Islet precursor cell (in vitro differentiated cells): Measurements from ENCODE around the gene JUND.
"Not testable (repeated sequence)": the region's sequence is repeated elsewhere in the genome, so short reads cannot be mapped to it uniquely, and the experiment has no call there.

Experiments
- DNase-seq: peaks from one replicate; pipeline ENCODE4 v3.0.0-alpha.2; 2018

JUND gene

DNA sequence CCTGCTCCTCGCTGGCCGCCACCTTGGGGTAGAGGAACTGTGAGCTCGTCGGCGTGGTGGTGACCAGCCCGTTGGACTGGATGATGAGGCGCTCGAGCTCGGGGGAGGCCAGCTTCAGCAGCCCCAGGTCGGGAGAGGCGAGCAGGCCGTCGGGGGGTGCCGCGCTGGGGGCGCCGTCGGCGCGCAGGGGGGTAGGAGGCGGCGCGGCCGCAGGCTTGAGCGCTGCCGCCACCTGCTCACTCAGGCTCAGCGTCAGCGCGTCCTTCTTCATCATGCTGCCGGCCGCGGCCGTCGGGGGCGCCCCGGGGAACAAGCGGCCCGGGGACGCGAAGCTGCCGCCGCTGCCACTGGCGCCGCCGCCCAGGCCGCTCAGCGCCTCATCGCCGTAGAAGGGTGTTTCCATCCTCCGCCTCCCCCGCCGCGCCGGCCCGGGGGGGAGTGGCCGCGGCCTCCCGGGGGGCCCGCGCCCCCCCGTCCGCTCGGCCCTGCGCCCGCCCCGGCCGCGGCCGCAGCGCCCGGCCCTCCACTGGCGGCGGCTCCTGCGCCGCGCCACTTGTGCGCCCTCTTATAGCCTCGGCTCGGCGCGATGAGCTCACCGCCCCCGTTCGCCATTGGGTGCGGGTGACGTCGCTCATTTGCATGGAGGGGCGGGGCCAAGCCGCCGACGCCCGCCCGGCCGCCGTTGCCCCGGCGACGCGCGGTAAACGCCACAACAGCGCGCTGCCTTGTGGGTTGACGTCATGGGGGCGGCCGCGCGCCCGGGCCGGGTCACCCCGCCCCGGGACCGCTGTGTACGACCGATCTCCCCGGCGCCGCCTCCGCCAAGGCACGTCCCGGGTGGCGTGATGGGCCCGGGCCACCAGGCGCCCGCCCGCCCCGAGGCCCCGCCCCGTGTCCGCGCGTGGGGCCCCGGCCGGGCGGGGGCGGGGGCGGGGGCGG is at the start of gene JUND:
Gene JUND, minus strand, starts transcription at position 541 of the 939 bp plus-strand sequence. Its CDS starts 138 bp downstream, at position 403.
- peak; percentile 99 for DNase-seq

DNA sequence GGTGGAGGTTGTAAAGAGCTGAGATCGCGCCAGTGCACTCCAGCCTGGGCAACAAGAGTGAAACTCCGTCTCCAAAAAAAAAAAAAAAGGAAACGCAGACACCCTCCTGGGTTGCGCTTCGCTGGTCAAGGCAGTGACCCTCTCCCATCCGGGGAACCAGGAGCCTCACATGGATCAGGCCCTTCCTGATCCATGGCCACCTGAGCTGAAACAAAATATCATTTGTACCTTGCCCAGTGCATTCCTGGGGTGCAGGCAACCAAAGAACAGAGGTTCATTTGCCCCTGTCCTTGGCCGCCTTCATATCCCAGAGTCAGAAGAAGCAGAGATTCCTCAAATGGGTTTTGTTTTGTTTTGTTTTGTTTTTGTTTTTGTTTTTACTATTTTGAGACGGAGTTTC is 49.4 kb upstream of the JUND start:
- DNase-seq: no peak

DNA sequence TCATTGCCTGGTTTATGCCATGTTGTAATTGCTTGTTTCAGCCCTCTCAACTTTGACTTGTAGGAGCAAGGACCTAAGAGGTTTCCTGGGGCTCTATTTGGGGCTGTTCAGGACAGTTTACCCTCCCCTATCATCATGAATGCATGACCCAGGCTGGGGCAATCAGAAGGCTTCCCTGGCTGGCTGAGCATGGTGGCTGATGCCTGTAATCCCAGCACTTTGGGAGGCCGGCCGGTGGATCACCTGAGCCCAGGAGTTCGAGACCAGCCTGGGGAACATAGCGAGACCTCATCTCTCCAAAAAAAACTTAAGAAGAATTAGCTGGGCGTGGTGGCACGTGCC is 47.6 kb upstream of the JUND start:
- DNase-seq: peak; percentile 52

DNA sequence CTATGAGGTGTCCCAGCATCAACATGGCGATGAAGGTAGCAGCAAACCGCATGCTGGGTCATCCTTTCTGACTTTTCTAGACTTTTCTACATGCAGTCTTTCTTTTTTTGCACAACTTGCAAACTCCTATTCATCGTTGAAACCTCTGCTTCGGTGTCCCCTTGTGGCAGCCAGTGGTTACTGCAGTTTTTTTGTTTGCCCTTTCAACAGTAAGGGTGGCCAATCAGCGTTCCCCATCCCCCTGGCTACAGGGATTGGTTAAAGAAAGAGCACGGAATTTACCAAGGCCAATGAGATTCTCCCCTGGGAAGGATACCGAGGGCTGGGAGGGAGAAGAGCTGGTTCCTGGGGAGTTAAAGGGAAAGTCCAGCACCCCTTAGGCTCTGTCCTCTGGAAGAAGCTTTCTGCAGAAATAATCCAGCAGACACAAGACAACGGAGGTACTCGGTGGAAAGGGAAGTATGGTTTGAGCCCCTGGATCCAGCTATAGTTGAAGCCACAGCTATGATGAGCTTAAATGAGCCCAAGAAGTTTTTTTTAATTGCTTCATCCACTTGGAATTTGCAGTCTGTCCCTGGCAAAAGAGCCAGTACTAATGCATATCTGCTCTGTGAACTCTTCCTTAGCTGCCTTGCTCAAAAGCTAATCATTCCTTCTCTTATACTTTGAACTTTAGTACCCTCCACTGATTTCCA is 47.1 kb upstream of the JUND start:
- peak; percentile 98 for DNase-seq

DNA sequence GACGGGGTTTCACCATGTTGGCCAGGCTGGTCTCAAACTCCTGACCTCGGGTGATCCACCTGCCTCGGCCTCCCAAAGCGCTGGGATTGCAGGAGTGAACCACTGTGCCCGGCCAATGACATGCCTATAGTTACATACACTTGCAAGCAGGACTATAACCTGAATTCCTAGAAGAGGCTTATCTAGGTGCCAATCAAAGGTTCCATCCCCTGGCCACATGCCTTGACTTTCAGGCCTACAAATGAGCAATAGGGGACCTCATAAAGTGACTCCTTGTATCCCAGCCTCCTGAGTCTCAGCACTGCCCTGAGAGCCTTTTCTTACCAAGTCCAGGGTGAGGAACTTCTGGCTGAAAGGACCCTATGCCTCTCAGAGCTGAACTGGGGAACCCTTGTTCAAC is 45.4 kb upstream of the JUND start:
- DNase-seq: no peak

DNA sequence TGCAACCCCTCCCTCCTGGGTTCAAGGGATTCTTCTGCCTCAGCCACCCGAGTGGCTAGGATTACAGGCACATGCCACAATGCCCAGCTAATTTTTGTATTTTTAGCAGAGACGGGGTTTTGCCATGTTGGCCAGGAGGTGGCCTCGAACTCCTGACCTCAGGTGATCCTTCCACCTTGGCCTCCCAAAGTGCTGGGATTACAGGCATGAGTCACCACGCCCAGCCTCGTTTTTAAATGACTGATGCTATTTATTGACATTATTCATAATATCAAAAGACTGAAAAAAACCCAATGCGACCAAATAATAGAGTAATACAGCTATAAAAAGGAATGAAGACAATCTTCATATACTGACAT is 42.9 kb upstream of the JUND start:
- not testable (repeated sequence) for DNase-seq

DNA sequence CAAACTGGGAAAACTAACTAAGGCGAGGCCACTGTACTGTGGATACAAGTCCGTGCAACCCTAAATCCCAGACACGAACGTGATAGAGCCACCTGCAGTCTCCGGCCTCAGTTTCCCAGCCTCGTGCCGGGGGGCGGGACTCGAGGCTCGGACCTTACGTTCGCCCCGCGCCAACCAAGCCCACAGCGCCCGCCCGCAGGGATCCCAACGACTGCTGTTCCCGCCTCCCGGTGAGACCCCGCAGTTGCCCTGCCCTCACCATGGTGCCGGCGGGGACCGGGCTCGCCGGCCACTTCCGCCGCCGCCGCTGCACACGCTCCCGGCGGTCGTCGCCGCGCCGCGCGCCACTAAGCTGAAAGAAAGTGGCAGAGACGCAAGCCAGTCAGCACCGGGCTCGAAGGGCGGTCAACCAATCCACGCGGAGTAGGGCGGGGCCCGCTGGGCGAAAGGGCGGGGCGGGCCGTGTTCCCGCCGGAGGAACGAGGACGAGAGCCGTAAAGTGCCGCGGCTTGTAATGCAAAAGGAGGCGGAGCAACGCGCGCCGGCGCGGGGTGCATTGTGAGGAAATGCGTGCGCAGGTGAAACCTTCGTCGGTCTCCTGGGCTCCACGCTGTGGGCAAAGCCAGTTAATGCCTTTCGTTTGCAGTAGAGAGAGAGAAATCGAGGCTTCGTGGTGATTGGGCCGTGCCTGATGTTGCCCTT is 41.5 kb upstream of the JUND start, which contains the start of gene LSM4:
Gene LSM4, minus strand, starts transcription at position 318 of the 702 bp plus-strand sequence. Its CDS starts 56 bp downstream, at position 262.
- DNase-seq: peak; percentile 99

DNA sequence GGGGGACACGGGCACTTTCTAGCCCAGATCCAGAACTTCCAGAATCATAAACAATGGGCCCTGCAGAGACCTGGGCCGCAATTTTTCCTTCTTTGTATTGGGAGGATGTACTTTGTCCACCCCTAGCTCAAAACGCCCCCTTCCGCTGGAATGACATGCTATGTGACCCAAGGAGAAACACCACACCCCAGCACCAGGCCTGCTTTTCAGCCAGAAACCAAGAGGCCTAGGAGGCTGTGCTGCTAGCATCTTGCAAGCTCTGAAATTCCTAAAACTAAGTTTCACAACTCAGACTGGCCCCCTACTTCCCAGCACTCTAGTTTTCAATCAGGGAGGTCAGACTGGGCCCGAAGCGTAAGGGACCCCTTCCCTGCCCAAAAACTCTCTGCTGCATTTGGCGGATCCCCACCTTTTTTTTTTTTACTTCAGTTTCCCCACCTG is 40.9 kb upstream of the JUND start:
- DNase-seq: peak; percentile 84

DNA sequence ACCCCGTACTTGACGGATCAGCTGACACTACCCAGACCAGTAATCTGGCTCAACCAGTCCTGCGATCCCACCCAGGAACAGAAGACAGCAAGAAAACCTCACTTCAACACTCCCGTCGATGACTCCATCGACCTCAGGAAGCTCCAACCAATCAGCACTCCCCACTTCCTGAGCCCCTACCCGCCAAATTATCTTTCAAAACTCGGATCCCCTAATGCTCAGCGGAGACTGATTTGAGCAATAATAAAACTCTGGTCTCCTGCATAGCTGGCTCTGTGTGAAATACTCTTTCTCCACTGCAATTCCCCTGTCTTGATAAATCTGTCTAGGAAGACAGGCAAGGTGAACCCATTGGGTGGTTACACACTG is 40.3 kb upstream of the JUND start:
- peak; percentile 85 for DNase-seq

DNA sequence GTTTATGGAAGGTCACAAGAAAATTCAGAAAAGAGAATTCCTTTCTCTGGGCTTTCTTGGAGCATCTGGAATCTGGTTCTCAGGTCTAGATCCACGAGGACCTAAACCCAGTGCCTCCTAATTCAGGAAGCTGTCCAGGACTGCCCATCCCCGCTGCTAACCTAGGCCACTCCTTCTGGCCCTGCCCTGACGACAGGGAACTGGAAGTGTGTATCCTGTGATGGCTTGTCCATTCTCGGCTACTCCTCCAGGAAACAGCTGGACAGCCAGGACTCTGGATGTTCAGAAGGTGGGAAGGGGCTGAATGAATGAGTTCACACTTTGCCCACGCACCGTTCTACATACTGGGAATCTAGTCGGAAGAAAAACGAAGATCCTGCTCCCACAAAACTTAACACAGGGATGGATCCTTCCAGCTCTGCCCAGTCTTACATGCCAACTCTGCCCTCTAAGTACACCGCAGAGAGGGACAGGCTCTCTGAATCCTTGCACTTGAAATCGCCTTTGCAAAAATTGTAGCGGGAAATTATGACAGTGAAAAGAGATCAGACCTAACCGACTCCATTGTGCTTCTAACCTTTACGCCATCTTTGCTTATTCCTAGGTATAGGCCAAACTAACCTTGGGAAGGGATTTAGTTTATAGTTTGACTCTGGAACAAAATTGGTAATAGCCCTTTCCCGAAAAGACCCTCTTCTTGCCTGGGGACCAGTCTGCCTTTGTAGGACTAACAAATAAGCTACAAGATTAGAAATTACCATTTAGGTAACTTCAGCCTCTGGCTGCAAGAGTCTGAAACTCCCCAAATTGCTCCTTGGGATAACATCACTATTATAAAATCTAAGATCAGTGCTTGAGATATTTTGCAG is 39.7 kb upstream of the JUND start:
- DNase-seq: no peak

DNA sequence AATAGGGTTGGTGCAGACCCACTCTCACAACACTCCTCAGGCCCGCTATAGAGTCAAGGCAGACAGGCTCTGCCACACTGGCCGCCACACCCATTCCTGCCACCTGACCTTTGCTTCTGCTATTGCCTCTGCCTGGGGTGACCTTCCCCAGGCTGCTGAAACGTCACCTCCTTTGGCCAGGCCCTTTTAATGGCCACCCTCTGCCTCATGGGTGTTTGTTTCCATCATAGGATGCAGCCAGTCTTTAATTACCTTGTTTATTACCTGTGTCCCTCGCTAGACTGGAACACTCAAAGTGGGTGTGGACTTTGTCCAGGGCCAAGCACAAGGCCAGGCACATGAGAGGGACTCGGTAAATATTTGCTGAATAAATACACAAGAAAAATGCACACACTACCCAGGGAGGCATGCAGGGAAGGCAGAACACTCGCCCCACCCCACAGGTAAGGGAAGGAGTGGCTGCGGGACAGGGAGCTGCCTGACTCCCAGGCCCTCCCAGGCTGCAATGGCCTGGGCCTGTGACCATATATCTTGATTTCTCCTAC is 38.2 kb upstream of the JUND start:
- no peak for DNase-seq

DNA sequence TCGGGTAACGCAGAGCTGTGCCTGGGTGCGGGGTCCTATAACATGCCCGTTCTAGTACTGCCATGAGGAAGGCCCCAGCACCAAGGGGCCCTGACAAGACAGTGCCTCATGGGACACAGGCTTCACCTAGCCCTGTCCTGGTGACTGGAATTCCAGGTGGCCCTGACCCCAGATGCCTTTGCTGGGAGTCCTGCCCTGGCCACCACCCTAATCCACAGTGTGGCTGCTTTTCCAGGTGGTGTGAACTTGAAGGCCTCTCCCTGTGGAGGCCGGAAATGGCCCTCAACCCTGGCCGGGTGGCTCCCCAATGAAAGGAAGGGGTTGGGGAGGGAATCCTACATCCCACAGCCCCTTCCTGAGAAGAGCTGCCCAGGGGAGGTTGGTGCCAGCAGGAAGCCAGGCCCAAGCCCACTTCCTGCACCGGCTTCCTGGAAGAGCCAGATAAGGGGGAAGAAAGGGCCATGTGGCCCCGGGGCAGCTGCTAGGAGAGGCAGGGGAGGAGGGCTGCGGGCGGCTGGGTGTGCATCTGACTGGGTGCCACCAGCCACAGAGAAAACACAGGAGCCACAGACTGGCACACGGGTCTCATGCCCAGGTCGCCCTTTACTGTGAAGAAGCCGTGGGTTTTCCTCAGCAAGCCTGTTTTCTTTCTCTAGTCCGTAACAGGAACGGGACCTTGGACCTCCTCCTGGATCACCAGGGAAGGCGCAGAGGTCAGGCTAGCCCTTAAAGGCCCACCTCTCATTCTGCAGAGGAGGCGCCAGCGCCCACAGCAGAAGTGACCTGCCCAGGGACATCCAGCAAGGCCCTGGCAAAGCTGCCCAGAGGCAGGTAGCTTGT is 36.8 kb upstream of the JUND start:
- no peak for DNase-seq

DNA sequence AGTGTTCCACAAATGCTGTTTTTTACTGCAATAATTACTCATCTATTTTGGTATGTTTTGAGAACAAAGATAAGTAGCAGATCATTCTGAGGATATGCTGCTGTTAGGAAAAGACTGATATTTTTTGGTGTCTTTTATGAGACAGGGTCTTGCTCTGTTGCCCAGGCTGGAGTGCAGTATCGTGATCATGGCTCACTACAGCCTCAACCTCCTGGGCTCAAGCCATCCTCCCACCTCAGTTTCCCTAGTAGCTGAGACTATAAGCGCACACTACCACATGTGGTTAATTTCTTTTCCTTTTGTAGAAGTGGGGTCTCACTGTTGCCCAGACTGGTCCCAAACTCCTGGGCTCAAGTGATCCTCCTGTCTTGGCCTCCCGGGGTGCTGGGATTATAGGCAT is 32.0 kb upstream of the JUND start:
- no peak for DNase-seq

DNA sequence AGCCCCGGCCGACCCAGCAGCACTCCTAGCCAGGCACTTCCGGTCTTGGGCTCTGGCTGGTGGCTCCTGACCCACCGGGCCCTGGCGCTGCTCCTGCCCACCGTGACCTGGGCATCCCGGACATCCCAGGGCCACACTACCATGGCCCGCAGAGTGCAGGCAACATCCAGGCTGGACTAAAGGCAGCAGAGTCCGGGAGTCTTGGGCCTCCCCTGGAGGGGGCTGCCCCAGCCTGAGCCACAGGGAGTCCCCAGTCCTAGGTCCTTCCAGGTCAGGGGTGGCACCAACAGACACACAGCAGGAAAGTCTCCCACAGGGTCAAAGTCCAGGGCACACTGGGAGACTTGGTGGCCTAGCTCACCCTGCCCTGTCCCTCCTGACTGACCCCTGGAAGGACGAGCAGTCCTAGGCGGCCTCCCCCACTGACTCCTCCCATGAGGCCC is 30.7 kb upstream of the JUND start:
- no peak for DNase-seq

DNA sequence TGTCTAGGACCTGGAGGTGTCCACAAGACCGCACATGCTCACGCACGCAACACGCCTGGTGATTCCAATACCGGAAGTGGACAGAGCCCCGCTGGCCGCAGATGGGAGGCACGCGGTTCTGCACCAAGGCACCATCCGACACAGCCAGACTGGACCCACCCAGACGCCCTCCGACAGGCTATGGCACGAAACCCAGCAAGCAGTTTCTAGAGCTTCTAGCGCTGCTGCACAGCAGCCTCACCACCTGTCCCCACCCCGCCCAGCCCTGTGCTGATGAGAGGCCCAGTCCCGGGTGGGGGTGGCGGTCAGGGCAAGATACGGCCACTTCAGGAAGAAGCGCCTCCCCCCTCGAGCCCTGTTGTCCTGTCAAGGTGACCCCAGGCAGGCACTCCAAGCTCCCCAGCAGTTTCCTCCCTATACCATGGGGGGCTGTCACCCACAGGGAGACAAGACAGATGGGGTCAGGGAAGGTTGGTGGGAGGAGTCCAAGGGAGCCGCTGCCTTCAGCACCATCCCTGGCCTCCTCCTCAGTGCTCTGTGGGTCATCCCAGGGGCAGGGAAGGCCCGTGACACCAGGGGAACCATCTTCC is 30.2 kb upstream of the JUND start:
- no peak for DNase-seq

DNA sequence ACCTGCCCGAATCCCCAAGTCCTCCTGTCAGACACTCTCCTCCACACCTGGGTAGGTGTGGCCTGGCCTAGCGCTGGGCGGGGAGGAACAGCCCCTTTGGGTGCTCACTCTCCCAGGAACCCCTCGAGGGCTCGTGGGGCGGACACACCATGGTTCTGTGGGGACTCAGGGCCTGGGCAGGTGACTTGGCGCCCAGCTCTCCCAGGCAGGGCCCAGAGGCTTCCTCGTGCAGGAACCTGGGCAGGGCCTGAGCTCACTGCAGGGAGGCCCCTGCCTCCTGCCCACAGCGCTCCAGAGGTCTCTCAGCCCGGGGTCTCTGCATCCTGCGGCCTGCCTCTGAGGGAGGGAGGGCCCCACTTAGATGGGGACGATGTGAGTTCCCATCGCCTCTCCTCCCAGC is 29.5 kb upstream of the JUND start:
- no peak for DNase-seq

DNA sequence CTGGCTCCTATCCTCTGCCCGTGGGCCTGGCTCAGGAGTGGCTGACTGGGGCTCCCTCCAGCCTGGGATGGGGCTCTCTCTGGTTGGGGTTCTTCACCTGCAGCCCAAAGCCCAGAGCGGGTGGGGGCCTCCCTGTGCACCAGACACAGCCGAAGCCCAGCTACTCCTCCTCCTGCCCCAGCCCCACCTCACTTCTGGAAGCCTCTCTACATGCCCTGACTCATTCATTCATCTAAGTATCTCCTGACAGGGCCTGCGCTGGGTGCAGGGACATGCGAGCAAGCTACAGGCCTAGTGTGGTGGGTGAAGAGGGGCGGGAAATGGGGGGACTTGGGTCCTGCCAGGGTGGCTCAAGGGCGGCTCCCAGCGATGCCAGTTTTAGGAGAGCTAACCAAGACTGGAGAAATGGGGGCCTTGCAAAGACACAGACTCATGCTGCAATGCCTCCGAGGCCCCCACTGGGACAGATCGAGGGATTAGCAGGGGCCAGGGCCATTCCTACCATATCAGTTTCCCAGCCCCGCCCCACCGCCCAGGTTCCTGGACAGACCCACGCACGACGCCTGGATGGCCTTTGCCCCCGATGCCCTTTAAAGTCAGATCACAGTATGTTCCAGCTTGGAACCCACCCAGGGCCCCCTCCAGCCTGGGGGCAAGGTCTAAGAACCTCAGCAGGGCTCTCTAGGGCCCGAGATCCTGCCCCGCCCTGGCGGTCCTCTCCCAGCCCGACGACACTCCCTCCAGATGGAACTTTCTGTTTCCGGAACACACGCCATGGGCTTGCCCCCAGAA is 28.9 kb upstream of the JUND start:
- DNase-seq: no peak

DNA sequence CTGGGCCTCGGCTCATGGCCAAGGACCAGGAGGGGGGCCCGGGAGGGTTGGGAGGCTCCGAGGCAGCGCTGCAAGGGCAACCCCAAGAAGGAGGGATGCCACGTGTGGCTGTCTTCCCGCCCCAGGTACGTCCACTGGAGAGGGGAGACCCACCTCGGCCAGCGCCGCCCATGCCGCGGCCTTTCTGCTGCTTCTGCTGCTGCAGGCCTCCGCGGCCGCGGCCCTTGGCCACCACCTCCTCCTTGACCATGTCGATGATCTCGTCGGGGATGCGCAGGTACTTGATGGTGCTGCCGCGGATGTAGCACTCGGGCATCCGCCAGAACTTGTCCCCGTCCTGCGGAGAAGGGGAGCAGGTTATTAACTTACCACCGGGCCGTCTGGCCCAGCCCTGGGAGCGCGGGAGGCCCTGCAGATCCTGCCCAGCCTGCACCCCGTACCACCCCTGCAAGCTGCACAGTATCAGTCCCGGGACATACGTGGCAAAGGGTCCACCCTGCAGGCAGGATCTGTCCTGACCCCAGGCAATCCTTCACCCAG is 28.2 kb upstream of the JUND start:
- no peak for DNase-seq

DNA sequence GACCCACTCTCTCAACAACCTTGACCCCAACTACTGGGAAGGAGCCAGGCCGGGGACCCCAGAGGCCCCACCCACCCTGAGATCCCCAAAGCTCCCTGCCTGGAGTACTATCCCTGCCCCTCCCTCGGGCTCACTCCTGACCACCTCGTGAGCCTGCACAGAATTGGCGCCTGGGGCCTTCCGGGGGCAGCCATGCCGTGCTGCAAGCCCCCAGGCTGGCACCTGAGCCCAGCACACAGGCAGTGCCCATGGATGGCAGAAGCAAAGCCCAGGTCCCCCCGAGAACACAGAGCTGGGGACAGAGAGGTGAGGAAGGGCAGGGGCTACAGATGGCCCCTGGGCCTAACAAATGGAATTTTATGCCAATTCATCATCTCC is 27.5 kb upstream of the JUND start:
- no peak for DNase-seq
